ENCODE data around the gene AK8. TPM values are rescaled to one million over a fixed set of nuclear protein-coding genes. Genes with fewer than 3 reads are reported as not detected.

The AK8 gene
- total RNA-seq, 1 donor from 2014 or later, result 1.1 TPM

- DNase-seq, result no peak
Measured at GRCh38 chr9:132887181-132888120, 9.4 kb upstream of the AK8 start.

DNA sequence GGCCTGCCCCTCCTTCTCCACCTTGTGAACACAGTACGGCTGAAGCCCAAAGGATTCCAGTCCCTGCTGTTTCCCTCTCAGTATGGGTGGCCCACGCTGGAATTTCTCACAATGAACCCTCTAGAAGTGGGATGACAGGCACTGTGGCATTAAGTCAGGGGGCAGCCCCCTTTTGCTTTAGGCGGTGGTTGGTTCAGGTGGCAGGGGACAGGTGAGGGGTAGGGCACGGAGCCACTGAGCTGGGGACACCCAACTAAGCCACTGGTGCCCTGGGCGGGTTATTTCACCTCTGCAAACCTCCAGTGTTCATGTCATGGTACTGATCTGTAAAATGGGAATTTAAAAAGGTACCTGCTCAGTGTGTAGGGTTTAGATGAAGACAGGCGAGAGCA is 8.2 kb upstream of the AK8 start:
- no peak for DNase-seq

GRCh38 chr9:132885720-132886333 is 7.7 kb upstream of the AK8 start:
- no peak for DNase-seq

DNA sequence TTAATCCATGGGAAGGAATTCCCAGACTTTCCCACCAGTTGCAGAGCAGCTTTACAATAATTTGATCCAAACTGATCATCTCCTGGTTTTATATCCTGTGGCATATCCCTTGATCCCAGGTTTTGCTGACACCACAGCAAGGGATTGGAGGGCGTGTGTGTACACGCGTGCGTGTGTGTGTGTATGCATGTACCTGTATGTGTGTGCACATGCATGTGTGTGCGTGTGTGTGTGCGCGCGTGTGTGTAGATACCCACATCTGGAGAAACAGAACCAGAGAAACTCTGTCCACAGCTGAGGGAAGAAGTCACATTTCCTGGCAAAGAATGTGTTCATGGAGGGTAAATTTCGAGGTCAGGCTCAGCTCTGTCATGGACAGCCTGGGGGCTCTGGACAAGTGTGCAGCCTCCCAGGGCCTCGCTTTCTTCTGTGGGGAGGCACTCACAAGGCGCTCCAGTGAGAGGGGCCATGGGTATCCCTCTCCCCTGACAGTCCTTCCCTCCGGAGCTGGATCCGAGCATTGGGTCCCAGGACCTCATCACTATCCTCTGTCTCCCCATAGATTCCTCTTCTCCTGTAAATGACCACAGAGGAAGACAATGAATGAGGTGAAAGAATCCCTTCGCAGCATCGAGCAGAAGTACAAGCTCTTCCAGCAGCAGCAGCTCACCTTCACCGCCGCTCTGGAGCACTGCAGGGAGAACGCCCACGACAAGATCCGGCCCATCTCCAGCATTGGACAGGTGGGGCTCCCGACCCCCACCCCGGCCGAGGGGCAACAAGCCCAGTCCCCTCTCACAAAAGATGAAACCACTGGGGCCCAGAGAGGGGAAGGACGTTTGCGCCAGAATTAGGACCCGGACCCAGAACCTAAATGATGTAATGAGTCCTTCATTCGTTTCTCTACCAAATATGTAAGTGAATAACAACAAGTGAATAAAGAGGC is 5.5 kb upstream of the AK8 start:
- DNase-seq, result no peak

GRCh38 chr9:132882616-132883015 is 4.5 kb upstream of the AK8 start:
- DNase-seq, result no peak

- no peak for DNase-seq
Measured at GRCh38 chr9:132881826-132882225, 3.7 kb upstream of the AK8 start.

- DNase-seq, result no peak
Measured at GRCh38 chr9:132880324-132880661, 2.2 kb upstream of the AK8 start.

GRCh38 chr9:132879457-132880323 is 1.6 kb upstream of the AK8 start:
- DNase-seq, result no peak

- peak; percentile 16 for DNase-seq
Measured at GRCh38 chr9:132878695-132879456, 792 bp upstream of the AK8 start, which contains the start of gene SPACA9. Gene SPACA9 (plus strand): TSS chr9:132878898. CDS start chr9:132883948, 5,050 bp downstream.

GRCh38 chr9:132877458-132877823 is 643 bp downstream of the AK8 start:
- DNase-seq, result no peak

- no peak for DNase-seq
Measured at GRCh38 chr9:132876849-132877248, 1.2 kb downstream of the AK8 start.

- DNase-seq, result no peak
Measured at GRCh38 chr9:132875159-132875558, 2.9 kb downstream of the AK8 start.

DNA sequence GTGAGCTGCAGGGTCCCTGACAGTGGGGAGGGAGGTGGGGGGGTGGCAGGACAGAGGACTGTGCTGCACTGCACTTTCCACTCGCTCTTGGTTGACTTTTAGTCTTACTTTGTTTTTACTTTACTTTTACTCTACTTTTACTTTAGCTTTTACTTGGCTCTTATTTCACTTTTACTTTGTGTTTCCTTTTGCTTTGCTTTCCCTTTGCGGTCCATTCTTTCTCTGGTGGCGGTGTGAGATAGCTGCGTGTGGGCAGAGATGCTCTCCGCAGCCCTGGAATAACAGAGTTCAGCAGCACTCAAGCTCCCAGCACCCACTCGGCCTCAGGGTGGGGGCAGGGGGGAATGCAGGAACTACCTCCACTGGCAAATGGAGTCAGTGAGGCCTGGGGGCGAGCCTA is 4.7 kb downstream of the AK8 start:
- DNase-seq, result no peak

GRCh38 chr9:132869266-132869665 is 8.8 kb downstream of the AK8 start:
- DNase-seq, result no peak

GRCh38 chr9:132866898-132867297 is 11.2 kb downstream of the AK8 start:
- DNase-seq, result no peak

DNA sequence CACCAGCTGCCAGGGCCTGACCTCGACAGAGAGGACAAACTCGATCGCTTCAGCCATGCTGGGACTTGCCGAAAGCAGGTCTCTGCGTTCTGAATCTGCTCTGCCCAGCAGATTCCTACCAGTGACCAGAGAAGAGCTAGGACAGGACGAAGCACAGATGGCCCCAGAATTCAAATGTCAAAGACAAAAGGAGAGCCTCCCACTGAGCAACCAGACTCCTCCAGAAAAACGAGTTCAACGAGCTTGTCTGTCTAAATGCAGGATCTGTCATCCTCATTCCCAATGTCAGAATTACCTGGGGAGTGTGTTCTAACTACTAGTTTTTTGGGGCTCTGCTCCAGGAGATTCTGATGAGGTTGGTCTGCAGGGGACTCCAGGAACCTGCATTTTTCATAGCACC is 13.4 kb downstream of the AK8 start:
- DNase-seq, result no peak

DNA sequence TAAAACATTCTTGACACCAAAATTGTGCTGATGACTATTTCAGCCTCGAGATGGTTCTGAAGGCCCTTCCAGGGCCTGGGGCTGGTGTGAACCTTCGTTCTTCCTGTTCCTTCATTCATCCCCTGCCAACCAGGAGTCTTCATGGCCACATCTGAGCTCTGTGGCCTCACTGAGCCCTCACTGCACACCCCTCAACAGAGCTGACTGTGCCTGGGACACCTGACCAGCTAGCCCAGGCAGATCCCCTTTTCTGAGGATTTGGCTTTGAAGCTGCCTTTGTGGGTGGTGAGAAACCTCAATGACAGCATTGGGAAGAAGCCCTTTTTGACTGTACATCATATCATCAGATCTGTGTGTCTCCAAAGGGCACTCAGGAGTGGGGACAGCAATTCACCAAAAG is 13.8 kb downstream of the AK8 start:
- DNase-seq, result no peak

- no peak for DNase-seq
Measured at GRCh38 chr9:132863096-132863495, 15.0 kb downstream of the AK8 start.

- no peak for DNase-seq
Measured at GRCh38 chr9:132862533-132862932, 15.6 kb downstream of the AK8 start.

DNA sequence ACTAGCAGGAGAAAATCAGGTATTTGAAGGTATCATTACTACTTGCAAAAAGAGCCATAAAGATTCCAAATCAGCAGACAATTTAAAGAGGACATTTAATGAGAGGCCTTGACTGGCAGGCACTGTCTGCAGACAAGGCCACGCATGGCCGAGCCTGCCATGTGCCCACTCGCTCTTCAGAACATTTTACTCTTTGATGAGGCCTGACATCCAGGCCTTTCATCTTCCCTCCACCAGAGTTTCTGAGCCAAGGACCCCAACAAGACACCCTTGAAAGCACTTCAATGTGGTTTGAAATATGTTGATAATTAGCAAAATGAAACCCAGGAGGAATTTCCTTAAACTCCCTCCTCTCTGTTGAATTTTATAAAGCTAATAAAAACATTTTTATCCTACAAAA is 16.4 kb downstream of the AK8 start:
- DNase-seq, result no peak

GRCh38 chr9:132858751-132859150 is 19.3 kb downstream of the AK8 start:
- no peak for DNase-seq
